ENCODE data around the gene C1QTNF12.
"Not testable (repeated sequence)": the region's sequence is repeated elsewhere in the genome, so short reads cannot be mapped to it uniquely, and the experiment has no call there.

The C1QTNF12 gene

DNA sequence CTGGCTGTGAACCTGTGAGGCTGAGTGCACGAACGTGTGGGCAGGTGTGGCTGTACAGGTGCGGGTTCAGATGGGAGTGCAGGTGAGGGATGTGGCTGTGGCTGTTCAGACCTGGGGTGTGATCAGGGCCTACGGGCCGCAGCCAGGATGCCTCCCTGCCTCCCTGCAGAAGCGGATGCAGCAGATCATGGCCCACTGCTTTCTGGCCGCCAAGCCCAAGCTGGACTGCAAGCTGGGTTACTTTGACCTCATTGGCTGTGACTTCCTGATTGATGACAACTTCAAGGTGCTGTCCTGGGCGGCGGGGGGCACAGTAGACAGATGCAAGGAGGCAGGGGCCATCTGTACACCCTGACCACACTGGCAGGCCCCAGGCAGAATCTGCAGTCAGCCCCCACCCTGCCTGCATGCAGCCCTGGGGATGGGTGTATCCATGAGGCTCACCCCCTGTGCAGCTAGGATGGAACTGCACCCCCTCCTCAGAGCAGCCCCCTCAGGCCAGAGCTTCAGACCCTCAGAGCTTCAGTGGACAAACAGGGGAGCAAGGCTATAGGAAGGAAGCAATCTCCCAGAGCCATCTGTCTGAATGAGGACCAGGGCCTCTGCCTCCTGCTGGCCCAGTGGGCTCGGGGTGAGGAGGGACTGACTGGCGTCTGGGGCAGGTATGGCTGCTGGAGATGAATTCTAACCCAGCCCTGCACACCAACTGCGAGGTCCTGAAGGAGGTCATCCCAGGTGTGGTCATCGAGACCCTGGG, 49.9 kb downstream of the C1QTNF12 start:
- DNase-seq, result no peak
- in situ Hi-C loops (cut with HindIII; ENCODE audit: low pct_ligation_motif_present, low pct_unique_long_range_greater_than_20kb, low sequenced_read_pairs), result no loop called here

DNA sequence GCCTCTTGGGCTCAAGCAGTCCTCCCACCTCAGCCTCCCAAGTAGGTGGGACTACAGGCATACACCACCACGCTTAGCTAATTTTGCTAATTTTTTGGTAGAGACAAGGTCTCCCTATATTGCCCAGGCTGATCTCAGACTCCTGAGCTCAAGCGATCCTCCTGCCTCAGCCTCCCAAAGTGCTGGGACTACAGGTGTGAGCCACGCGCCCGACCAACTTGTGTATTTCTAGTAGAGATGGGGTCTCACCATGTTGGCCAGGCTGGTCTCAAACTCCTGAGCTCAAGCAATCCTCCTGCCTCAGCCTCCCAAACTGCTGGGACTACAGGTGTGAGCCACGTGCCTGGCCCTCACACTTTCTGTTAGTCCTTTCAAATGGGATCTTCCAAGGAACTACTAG, 50.8 kb downstream of the C1QTNF12 start:
- in situ Hi-C loops (cut with HindIII; ENCODE audit: low pct_ligation_motif_present, low pct_unique_long_range_greater_than_20kb, low sequenced_read_pairs), result not testable (repeated sequence)

GRCh38 chr1:1194723-1195122, 51.8 kb downstream of the C1QTNF12 start:
- in situ Hi-C loops (cut with HindIII; ENCODE audit: low pct_ligation_motif_present, low pct_unique_long_range_greater_than_20kb, low sequenced_read_pairs), result no loop called here
- DNase-seq, result no peak

More for the DNA sequence above, 50.8 kb downstream of the C1QTNF12 start:
- DNase-seq, result not testable (repeated sequence)

All from ACHN (cell line).